Duodenal mucosa (tissue), 2 donors: ENCODE measurements around the gene PLA2G3.

Experiments
- H3K27ac ChIP-seq: one replicate; pipeline ENCODE4 v1.7.0; 2013; ENCODE audit warnings: low read depth, low read length
- H3K27me3 ChIP-seq, 2 donors: one replicate each; pipeline ENCODE4 v1.7.0; 2013; ENCODE audit warnings: low read length in 2 of 2, control low read depth in 1 of 2; ENCODE audit not compliant: insufficient read depth in 2 of 2, control insufficient read depth in 1 of 2
- H3K36me3 ChIP-seq, 2 donors: one replicate each; pipeline ENCODE4 v1.7.0; 2013; ENCODE audit warnings: low read length in 2 of 2, control low read depth in 1 of 2; ENCODE audit not compliant: insufficient read depth in 2 of 2, control insufficient read depth in 1 of 2
- H3K4me1 ChIP-seq, 2 donors: one replicate each; pipeline ENCODE4 v1.7.0; 2013; ENCODE audit warnings: low read length in 2 of 2, control low read depth in 1 of 2; ENCODE audit not compliant: insufficient read depth in 2 of 2, control insufficient read depth in 1 of 2
- H3K4me3 ChIP-seq, 2 donors: one replicate each; pipeline ENCODE4 v1.7.0; 2013; ENCODE audit warnings: low read length in 2 of 2, low read depth in 1 of 2
- H3K9ac ChIP-seq, 2 donors: one replicate each; pipeline ENCODE4 v1.7.0; 2013; ENCODE audit warnings: low read length in 2 of 2, low read depth in 1 of 2
- H3K9me3 ChIP-seq, 2 donors: one replicate each; pipeline ENCODE4 v1.7.0; 2013; ENCODE audit warnings: low read length in 2 of 2, control low read depth in 1 of 2; ENCODE audit not compliant: control insufficient read depth in 1 of 2

PLA2G3 gene

DNA sequence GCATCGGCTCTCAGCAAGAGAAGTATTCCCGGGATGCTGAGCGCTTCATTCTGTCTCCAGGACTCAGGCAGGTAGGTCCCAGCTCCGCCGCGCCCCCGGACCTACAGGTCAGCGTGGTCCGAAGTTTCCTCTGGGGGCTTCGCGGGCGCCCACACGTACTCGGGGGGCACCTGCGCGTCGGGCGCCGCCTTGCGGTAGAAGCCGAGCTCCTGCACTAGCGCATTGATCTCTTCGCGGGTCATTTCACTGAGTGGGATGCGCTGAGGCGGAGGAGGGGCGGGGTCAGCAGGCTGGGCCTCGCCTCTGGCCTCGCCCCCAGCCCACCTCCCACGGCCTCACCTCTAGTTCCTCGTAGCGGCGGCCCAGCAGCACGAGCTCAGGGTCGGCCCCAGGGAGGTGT, 35.4 kb downstream of the PLA2G3 start:
- Histone ChIP-seq H3K4me1 (peaks cover 13 to 20% of the 10 kb centered on the region in 2 donors), H3K27me3 (no peaks in the 10 kb centered on the region), H3K9me3 (no peaks in the 10 kb centered on the region), H3K9ac (no peak overlapping the region), H3K4me3 (no peak overlapping the region), H3K36me3 (peaks cover 7 to 35% of the 10 kb centered on the region in 2 donors), H3K27ac (no peak overlapping the region)

DNA sequence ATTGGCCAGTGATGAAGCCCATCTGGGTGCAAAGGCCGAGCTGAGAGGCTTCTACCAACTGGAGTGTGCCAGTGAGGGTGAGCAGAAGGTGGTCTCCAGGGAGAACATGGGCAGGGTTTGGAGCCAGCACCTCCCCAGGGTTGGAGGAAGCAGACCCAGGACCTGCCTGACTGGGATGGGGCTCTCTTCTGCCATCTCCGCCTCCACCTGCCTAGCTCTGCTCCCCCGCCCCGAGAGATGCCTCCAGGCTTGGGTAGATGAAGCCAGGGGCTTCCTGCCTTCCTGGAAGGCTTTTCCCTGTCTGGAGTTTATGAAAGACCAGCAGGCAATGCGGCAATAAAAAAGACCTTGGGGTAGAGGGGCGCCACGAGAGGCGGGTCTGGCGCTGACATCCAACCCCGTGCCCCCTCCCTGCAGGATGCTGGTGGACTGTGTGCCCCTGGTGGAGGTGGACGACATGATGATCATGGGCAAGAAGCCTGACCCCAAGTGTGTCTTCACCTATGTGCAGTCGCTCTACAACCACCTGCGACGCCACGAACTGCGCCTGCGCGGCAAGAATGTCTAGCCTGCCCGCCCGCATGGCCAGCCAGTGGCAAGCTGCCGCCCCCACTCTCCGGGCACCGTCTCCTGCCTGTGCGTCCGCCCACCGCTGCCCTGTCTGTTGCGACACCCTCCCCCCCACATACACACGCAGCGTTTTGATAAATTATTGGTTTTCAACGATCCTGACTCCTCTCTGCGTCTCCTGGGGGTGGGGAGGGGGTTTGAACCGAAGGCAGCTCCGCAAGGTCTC, 36.2 kb downstream of the PLA2G3 start:
- Histone ChIP-seq H3K4me1 (peaks cover 13 to 20% of the 10 kb centered on the region in 2 donors), H3K27ac (no peak overlapping the region), H3K9ac (no peak overlapping the region), H3K9me3 (no peaks in the 10 kb centered on the region), H3K27me3 (no peaks in the 10 kb centered on the region), H3K36me3 (peaks cover 11 to 42% of the 10 kb centered on the region in 2 donors), H3K4me3 (no peak overlapping the region)

DNA sequence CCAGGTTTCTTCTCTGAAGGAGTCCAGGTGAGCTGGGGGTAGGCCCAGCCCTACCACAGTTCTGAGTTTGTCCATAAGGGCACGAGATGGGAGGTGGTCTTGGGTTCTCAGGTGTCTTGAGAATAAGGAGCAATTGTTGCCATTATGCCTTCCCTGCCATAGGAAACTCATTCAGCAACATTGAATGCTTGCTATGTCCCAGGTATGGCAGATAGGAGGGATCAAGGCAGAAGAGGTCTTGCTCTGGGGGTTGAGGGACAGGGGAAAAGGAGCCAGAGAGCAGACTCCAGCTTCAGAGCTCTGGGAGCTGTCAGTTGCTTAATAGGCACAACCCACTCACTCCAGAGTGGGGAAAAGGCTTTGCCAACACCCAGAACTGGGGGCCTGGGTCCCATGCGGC, 37.2 kb downstream of the PLA2G3 start:
- peak overlapping the region; percentile 17 for H3K27ac ChIP-seq
- peaks cover 11 to 48% of the 10 kb centered on the region in 2 donors for H3K36me3 ChIP-seq
- no peak overlapping the region for H3K4me3 ChIP-seq
- no peaks in the 10 kb centered on the region for H3K27me3 ChIP-seq
- H3K9ac ChIP-seq, result peak overlapping the region in 1 of 2 donors; percentile 13
- H3K9me3 ChIP-seq, result no peaks in the 10 kb centered on the region
- peaks cover 18 to 25% of the 10 kb centered on the region in 2 donors for H3K4me1 ChIP-seq

DNA sequence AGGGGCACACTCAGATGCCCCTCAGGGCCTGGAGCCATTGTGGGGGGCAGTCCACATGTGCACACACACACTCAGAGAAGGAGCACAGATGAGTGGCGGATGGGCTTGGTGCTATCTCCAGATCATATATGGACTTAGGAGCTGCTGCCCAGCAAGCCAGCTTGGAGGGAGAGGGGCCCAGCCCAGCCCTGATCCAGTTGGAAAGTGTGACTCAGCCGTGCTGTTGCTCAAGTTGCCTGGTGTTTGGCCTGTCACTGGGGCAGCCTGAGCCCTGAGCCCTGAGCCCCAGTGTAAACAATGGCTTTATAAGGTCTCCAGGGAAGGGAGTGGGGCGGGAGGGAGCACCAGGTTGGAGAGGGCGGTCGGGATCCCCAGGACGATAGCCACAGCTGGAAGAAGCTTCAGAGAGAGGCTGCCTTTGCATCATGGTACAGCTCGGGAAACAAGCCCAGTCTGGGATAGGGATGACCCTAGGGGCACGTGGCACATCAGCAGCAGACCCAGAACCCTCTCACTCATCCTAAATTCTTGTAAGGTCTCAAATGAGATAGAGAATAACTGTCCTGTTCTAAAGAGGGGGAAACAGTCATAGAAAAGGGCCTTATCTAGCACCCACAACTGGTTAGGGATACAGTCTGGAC, 37.7 kb downstream of the PLA2G3 start:
- peak overlapping the region in 1 of 2 donors; percentile 13 for H3K9ac ChIP-seq
- H3K27ac ChIP-seq, result peak overlapping the region; percentile 61
- no peaks in the 10 kb centered on the region for H3K27me3 ChIP-seq
- no peaks in the 10 kb centered on the region for H3K9me3 ChIP-seq
- no peak overlapping the region for H3K4me3 ChIP-seq
- peaks cover 19 to 25% of the 10 kb centered on the region in 2 donors for H3K4me1 ChIP-seq
- H3K36me3 ChIP-seq, result peaks cover 15 to 53% of the 10 kb centered on the region in 2 donors

DNA sequence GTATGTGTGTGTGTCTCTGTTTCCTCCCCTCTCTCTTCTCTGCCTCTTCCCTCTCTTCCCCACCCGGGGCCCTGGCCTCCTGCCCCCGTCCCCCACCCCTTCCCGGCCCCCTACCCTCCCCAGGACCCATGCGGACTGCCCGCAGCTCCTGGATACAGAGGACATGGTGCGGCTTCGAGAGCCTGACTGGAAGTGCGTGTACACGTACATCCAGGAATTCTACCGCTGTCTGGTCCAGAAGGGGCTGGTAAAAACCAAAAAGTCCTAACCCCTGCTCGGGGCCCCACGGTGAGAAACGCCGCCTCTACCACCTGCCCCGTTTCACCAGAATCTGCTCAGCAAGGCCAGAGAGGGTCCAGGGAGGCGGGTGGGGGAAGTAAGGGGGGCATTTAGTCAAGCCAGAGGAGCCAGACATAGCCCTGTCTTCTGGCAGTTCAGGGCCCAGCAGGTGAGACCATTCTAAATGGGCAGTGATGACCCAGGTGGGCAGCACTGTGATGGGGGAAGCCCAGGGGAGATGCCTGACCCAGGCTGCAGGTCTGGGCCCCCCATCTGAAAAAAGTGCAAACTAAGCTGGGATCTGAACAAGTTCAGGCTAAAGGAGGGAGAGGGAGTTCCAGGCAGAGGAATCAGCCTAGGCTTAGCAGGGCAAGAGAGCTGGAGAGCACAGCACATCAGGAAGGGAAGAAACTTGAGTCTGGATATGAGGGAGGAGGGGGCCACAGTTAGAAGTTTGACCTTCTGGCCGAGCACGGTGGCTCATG, 39.4 kb downstream of the PLA2G3 start:
- Histone ChIP-seq H3K4me1 (peaks cover 16 to 17% of the 10 kb centered on the region in 2 donors), H3K27ac (peak overlapping the region; percentile 32), H3K4me3 (no peak overlapping the region), H3K9ac (no peak overlapping the region), H3K27me3 (no peaks in the 10 kb centered on the region), H3K9me3 (no peaks in the 10 kb centered on the region), H3K36me3 (peaks cover 21 to 66% of the 10 kb centered on the region in 2 donors)

DNA sequence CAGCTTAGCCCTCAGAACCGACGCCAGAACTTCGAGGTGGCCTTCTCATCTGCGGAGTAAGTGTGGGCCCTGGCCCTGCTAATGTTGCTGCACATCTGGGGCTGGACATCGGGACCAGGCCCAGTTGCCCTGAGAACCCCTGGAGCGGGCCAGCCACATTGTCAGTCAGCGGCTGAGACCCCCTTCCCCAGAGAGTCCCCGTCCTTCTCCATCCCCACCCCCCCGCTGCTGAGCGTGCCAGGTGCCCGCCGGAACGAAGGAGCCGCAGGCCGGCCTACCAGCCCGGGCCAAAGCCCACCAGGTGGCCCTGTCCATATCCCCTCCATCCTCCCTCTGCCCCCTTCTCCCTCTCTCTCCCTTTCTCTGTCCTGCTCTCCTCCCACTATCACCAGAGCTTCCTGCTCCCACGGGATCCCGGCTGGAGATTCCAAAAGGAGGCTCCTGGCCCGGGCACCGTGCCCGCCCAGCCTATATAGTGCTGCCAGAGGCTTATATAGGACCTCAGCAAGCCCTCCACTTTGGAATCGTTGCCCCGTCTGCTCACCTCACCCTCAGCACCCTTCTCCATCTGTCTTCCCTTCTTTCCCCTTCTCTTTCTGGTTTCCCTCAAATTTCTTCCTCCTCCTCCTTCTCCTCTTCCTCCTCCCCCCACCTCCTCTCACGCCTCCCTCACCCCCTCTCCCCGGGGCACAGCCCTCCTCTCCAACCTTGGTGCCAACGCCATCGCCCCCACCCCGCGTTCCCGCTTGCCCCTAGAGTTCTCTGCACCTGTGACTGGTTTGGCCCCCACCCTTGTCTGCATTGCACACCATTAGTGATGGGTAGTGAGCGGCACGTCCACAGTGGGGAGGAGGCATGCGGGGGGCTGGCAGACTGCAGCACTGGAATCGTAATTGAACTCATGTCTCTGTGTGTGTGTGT, 40.2 kb downstream of the PLA2G3 start:
- Histone ChIP-seq H3K27me3 (no peaks in the 10 kb centered on the region), H3K4me3 (no peak overlapping the region), H3K4me1 (peaks cover 9 to 10% of the 10 kb centered on the region in 2 donors), H3K27ac (no peak overlapping the region), H3K9me3 (no peaks in the 10 kb centered on the region), H3K9ac (no peak overlapping the region), H3K36me3 (peaks cover 29 to 75% of the 10 kb centered on the region in 2 donors)

DNA sequence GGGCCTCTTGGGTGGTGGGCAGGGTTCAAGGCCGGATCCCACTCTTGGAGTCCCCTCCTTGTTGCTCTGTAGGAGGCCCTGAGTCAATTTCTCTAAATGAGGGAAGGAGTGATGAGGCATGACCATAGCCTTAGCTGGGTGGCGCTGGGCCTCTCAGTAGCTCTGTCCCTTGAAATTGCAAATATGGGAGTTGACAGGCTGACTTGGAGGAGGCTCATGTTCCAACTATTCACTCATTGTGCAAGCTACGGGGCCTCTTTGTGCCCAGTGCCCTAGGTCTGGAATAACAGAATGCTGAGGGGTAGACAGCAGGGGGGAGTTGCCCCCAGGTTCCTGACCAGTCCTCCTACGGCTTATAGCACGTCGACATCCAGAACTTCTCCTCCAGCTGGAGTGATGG, 40.9 kb downstream of the PLA2G3 start:
- H3K36me3 ChIP-seq, result peaks cover 29 to 81% of the 10 kb centered on the region in 2 donors

DNA sequence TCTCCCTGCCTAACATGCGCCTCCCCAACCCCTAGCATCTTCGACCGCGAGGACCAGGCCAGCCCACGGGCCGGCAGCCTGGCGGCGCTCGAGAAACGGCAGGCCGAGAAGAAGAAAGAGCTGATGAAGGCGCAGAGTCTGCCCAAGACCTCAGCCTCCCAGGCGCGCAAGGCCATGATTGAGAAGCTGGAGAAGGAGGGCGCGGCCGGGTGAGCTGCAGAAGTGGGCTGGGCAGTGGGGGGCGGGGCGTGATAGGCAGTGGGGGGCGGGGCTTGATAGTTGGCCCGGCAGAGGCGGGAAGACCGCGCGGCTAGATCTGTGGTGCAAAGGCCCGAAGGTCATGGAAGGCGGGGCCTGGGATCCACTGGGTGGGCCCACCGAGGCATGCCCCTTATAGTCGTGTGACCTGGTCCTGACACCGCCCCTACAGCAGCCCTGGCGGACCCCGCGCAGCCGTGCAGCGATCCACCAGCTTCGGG, 41.6 kb downstream of the PLA2G3 start:
- Histone ChIP-seq H3K27ac (peak overlapping the region; percentile 50), H3K4me3 (no peak overlapping the region), H3K9me3 (no peaks in the 10 kb centered on the region), H3K9ac (peak overlapping the region in 1 of 2 donors; percentile 4), H3K36me3 (peaks cover 29 to 80% of the 10 kb centered on the region in 2 donors), H3K27me3 (no peaks in the 10 kb centered on the region), H3K4me1 (peaks cover 9 to 10% of the 10 kb centered on the region in 2 donors)

More for the DNA sequence above, 40.9 kb downstream of the PLA2G3 start:
- Histone ChIP-seq H3K9ac (no peak overlapping the region), H3K4me1 (peaks cover 9 to 10% of the 10 kb centered on the region in 2 donors), H3K27ac (no peak overlapping the region), H3K27me3 (no peaks in the 10 kb centered on the region), H3K9me3 (no peaks in the 10 kb centered on the region), H3K4me3 (no peak overlapping the region)

DNA sequence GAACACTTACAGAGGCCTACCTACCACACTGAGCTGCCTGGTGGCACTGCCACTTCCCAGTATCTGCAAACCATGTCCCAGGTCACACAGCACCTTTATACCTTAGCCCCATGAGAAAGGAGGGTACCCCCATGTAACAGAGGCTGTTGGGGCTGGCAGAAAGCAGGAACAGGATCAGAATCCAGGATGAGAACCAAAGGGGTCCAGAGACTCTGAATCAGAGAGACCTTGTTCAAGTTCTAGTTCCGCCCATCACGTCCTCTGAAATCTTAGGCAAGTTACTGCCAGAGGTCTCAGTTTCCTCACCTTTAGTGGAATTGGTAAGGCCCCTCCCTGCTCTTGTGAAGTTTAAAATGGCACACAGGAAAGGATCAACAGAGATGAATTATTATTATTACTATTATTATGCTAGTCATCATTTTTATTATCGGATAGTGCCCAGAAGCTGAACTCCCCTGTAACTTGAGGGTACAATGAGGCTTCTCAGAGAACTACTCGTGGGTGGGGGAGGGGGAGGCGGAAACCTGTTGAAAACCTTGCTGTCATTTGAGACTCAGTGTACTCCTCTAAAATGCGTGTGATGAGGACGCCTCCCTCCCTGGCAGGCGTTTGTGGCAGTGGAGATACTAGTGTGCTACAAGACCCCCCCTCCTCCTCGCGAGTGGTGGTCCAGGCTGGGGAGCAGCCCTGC, 42.2 kb downstream of the PLA2G3 start:
- H3K9me3 ChIP-seq, result no peaks in the 10 kb centered on the region
- H3K4me3 ChIP-seq, result no peak overlapping the region
- peaks cover 29 to 79% of the 10 kb centered on the region in 2 donors for H3K36me3 ChIP-seq
- peak overlapping the region in 1 of 2 donors; percentile 4 for H3K9ac ChIP-seq
- peaks cover 9 to 10% of the 10 kb centered on the region in 2 donors for H3K4me1 ChIP-seq
- no peaks in the 10 kb centered on the region for H3K27me3 ChIP-seq
- H3K27ac ChIP-seq, result peak overlapping the region; percentile 50
